LNCaP clone FGC (cell line): ENCODE measurements around the gene ERBB4.

Experiments used
- DNase-seq: peaks from one replicate; pipeline ENCODE4 v3.0.0-alpha.2; 2011; ENCODE audit warnings: low read depth
- H3K4me3 ChIP-seq: 2 replicates; pipeline ENCODE4 v1.5.1; 2011; ENCODE audit warnings: mild to moderate bottlenecking, low read depth, low read length, control low read depth
- TF ChIP-seq, protein P1 (sequence below): IDR thresholded peaks from 2 replicates; pipeline ENCODE4 v1.5.1; 2012; ENCODE audit warnings: mild to moderate bottlenecking; ENCODE audit not compliant: control insufficient read depth, insufficient read depth; ENCODE audit errors: extremely low read depth

ERBB4 gene

DNA sequence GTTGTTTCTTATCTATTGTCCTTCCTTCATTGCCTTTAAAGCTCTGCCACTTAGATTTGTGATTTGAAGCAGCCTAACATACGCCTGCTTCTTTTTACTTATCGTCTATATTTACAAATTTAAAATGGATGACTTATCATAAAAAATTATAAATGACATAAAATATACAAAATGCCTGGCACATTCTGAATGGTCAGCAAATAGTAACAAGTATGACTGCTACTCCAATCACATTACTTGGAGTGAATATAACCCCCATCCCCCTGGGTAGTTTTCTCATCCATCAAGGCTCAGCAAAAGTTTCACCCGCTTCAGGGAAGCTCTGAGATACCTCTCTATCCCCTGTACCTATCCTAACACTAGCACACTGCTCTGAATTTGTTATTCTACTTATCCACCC lies 708.9 kb downstream of the ERBB4 start:
- DNase-seq, result no peak
- H3K4me3 ChIP-seq, result no peak overlapping the region
- TF ChIP-seq, protein P1, sequence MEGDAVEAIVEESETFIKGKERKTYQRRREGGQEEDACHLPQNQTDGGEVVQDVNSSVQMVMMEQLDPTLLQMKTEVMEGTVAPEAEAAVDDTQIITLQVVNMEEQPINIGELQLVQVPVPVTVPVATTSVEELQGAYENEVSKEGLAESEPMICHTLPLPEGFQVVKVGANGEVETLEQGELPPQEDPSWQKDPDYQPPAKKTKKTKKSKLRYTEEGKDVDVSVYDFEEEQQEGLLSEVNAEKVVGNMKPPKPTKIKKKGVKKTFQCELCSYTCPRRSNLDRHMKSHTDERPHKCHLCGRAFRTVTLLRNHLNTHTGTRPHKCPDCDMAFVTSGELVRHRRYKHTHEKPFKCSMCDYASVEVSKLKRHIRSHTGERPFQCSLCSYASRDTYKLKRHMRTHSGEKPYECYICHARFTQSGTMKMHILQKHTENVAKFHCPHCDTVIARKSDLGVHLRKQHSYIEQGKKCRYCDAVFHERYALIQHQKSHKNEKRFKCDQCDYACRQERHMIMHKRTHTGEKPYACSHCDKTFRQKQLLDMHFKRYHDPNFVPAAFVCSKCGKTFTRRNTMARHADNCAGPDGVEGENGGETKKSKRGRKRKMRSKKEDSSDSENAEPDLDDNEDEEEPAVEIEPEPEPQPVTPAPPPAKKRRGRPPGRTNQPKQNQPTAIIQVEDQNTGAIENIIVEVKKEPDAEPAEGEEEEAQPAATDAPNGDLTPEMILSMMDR, result no peak

GRCh38 chr2:211823886-211824479 lies 714.6 kb downstream of the ERBB4 start:
- DNase-seq, result no peak
- H3K4me3 ChIP-seq, result no peak overlapping the region
- TF ChIP-seq, protein P1, result no peak; the same call in 1 of the 2 replicates

GRCh38 chr2:211822686-211823335 lies 715.8 kb downstream of the ERBB4 start:
- no peak overlapping the region for H3K4me3 ChIP-seq
- no peak for DNase-seq
- TF ChIP-seq, protein P1, result no peak

GRCh38 chr2:211816754-211817153 lies 721.8 kb downstream of the ERBB4 start:
- no peak overlapping the region for H3K4me3 ChIP-seq
- DNase-seq, result no peak
- TF ChIP-seq, protein P1, result no peak

DNA sequence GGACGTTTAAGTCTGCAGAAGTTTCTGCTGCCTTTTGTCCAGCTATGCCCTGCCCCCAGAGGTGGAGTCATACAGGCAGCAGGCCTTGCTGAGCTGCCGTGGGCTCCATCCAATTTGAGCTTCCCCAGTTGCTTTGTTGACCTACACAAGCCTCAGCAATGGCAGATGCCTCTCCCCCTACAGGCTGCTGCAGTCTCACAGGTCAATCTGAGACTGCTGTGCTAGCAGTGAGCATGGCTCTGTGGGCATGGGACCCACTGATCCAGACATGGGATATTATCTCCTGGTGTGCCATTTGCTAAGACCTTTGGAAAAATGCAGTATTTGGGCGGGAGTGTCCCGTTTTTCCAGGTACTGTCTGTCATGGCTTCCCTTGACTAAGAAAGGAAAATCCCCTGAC lies 726.0 kb downstream of the ERBB4 start:
- no peak overlapping the region for H3K4me3 ChIP-seq
- no peak for DNase-seq
- TF ChIP-seq, protein P1, result no peak

DNA sequence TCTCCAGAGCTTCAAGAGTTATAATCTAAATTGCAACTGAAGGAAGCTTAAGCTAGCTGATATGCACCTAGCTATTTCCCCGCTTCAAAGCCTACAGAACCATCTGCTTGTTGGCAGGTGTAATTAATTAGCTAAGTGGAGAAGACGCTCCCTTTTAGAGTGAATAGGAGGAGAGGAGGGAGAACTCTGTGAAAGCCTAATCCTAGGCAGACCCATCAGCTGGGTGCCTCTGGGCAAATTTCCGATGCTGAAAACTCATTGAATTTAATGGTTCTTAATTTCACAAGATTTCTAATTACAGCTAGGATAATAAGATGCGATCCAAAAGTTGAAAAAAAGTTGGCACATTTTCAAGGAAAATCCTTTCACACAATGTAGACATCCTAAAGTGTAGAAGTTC lies 735.9 kb downstream of the ERBB4 start:
- DNase-seq, result no peak
- TF ChIP-seq, protein P1, result no peak
- H3K4me3 ChIP-seq, result no peak overlapping the region

DNA sequence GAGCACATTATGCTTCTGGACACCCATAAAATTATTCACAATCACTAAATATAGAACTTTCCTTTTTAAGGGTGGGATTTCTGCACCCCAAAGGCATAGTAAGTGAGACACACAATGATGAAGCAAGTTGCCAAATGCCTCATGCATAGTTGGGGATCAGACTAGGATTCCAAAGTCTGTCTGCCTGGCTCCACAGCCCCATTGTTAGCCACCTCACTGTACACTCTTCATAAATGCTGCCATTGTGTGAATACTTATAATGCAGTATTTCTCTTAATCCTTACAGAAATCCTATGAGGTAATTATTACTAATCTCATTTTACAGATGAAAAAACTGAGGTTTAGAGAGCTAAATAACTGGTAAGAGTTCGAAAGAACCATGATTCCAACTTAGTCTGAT lies 738.6 kb downstream of the ERBB4 start:
- no peak for DNase-seq
- TF ChIP-seq, protein P1, result no peak

More for the DNA sequence above, 738.6 kb downstream of the ERBB4 start:
- H3K4me3 ChIP-seq, result no peak overlapping the region
